SK-N-SH (cell line): Measurements from ENCODE around the gene FGF22. TPM values are rescaled to one million over a fixed set of nuclear protein-coding genes. Genes with fewer than 3 reads are reported as not detected.

Experiments
- CTCF ChIA-PET: fragments of 300-600, 350-600 bp; formaldehyde crosslinking; extraction: SDS; loops from one replicate; lab custom pipeline; 2021; lab: Yijun Ruan, JAX
- POLR2A ChIA-PET: fragments of 350-600 bp; sonication (Branson Sonifier 250); formaldehyde crosslinking; extraction: SDS; loops from one replicate; lab custom pipeline; 2020; ENCODE audit warnings: antibody characterized with exemption, inconsistent platforms; lab: Yijun Ruan, JAX
- DNase-seq: peaks from one replicate; pipeline ENCODE4 v3.0.0; 2012
- H2AFZ ChIP-seq: fragments of 200-600 bp; sonication (generic); 2 replicates; pipeline ENCODE4 v1.8.1; 2016; ENCODE audit warnings: antibody characterized with exemption, mild to moderate bottlenecking, low read depth
- H3F3A ChIP-seq: fragments of 200-600 bp; sonication (generic); replicated peaks from 2 replicates; pipeline ENCODE3; 2016; ENCODE audit warnings: antibody characterized with exemption, mild to moderate bottlenecking; ENCODE audit not compliant: insufficient read depth
- H3K27ac ChIP-seq, 2 experiments: fragments of 200-500 bp in 1 of 2; fragments of 200-600 bp in 1 of 2; sonication (Bioruptor generic) in 1 of 2; sonication (generic), shearing (Covaris generic) in 1 of 2; 2 replicates each; pipeline versions ENCODE4 v1.5.1 to v1.6.1; 2014 to 2016; ENCODE audit warnings: low read depth in 2 of 2, inconsistent platforms in 1 of 2, low read length in 1 of 2, mild to moderate bottlenecking in 1 of 2, mixed read lengths in 1 of 2
- H3K27me3 ChIP-seq: fragments of 200-600 bp; sonication (generic), shearing (Covaris generic); 2 replicates; pipeline ENCODE4 v1.6.1; 2016; ENCODE audit warnings: mixed run types; ENCODE audit not compliant: insufficient read depth
- H3K36me3 ChIP-seq, 2 experiments: fragments of 200-500 bp in 1 of 2; fragments of 200-600 bp in 1 of 2; sonication (Bioruptor generic) in 1 of 2; sonication (generic) in 1 of 2; replicated peaks in 1 of 2; 2 replicates each; pipeline versions ENCODE3 to v1.5.1; 2014 to 2016; ENCODE audit warnings: low read length in 1 of 2, mild to moderate bottlenecking in 1 of 2; ENCODE audit not compliant: insufficient read depth in 2 of 2, control insufficient read depth in 1 of 2
- H3K4me1 ChIP-seq, 2 experiments: fragments of 200-500 bp in 1 of 2; fragments of 200-600 bp in 1 of 2; sonication (Bioruptor generic) in 1 of 2; sonication (generic), shearing (Covaris generic) in 1 of 2; 2 replicates each; pipeline versions ENCODE4 v1.5.1 to v1.6.1; 2014 to 2016; ENCODE audit warnings: low read depth in 1 of 2, low read length in 1 of 2, mixed run types in 1 of 2; ENCODE audit not compliant: insufficient read depth in 2 of 2, control insufficient read depth in 1 of 2
- H3K4me2 ChIP-seq: fragments of 200-600 bp; sonication (generic), shearing (Covaris generic); 2 replicates; pipeline ENCODE4 v1.6.1; 2017; ENCODE audit warnings: mixed run types
- H3K4me3 ChIP-seq, 2 experiments: fragments of 200-500 bp in 1 of 2; fragments of 200-600 bp in 1 of 2; sonication (Bioruptor generic) in 1 of 2; sonication (generic), shearing (Covaris generic) in 1 of 2; 2 replicates each; pipeline versions ENCODE4 v1.5.1 to v1.8.1; 2014 to 2016; ENCODE audit warnings: low read depth in 2 of 2, inconsistent platforms in 1 of 2, low read length in 1 of 2, mild to moderate bottlenecking in 1 of 2, mixed read lengths in 1 of 2, moderate library complexity in 1 of 2
- H3K79me2 ChIP-seq: fragments of 200-600 bp; sonication (generic); 2 replicates; pipeline ENCODE4 v1.8.1; 2017; ENCODE audit warnings: mild to moderate bottlenecking; ENCODE audit not compliant: insufficient read depth
- H3K9ac ChIP-seq: fragments of 200-600 bp; sonication (generic); 2 replicates; pipeline ENCODE4 v1.6.1; 2017; ENCODE audit warnings: mixed run types
- H3K9me2 ChIP-seq: fragments of 200-600 bp; sonication (generic); 2 replicates; pipeline ENCODE4 v1.6.1; 2017; ENCODE audit warnings: mixed run types
- H3K9me3 ChIP-seq: fragments of 200-600 bp; sonication (generic); 2 replicates; pipeline ENCODE4 v1.6.1; 2017; ENCODE audit warnings: mixed run types, mild to moderate bottlenecking, moderate library complexity
- H4K20me1 ChIP-seq: fragments of 200-600 bp; sonication (generic); 2 replicates; pipeline ENCODE4 v1.6.1; 2017; ENCODE audit warnings: mild to moderate bottlenecking, mixed run types; ENCODE audit not compliant: insufficient read depth
- ELF1 ChIP-seq: IDR thresholded peaks from 2 replicates; pipeline ENCODE4 v1.4.0; 2012
- EP300 ChIP-seq, 2 experiments: IDR thresholded peaks; 2 replicates each; pipeline versions ENCODE4 v1.4.0 to v1.6.1; 2012; ENCODE audit warnings: borderline replicate concordance in 1 of 2, low read depth in 1 of 2, low read length in 1 of 2
- EZH2phosphoT487 ChIP-seq: fragments of 200-600 bp; sonication (generic); IDR thresholded peaks from 2 replicates; pipeline ENCODE4 v1.6.1; 2017; ENCODE audit warnings: low read depth, mixed run types, mild to moderate bottlenecking, antibody characterized with exemption, moderate library complexity, borderline replicate concordance
- FOSL2 ChIP-seq: IDR thresholded peaks from 2 replicates; pipeline ENCODE4 v1.4.0; 2012; ENCODE audit warnings: low read depth, mild to moderate bottlenecking, moderate library complexity, borderline replicate concordance
- FOXJ3 ChIP-seq: sonication (generic); formaldehyde crosslinking; IDR thresholded peaks from 2 replicates; pipeline ENCODE4 v1.5.1; 2020; ENCODE audit warnings: mild to moderate bottlenecking, missing genetic modification reagents
- FOXM1 ChIP-seq: IDR thresholded peaks from 2 replicates; pipeline ENCODE4 v1.4.0; 2012; ENCODE audit warnings: low read depth, mild to moderate bottlenecking
- GABPA ChIP-seq: IDR thresholded peaks from 2 replicates; pipeline ENCODE4 v1.4.0; 2012; ENCODE audit warnings: low read depth, mild to moderate bottlenecking
- GATA2 ChIP-seq: sonication (generic); formaldehyde crosslinking; IDR thresholded peaks from 2 replicates; pipeline ENCODE4 v1.5.0; 2020; ENCODE audit warnings: mild to moderate bottlenecking, missing genetic modification reagents
- JUND ChIP-seq: IDR thresholded peaks from 2 replicates; pipeline ENCODE4 v1.4.0; 2012
- MXI1 ChIP-seq: IDR thresholded peaks from 2 replicates; pipeline ENCODE4 v1.6.1; 2012; ENCODE audit warnings: mild to moderate bottlenecking, low read depth, low read length, improper control_type of control experiment
- RXRA ChIP-seq: IDR thresholded peaks from 2 replicates; pipeline ENCODE4 v1.4.0; 2012; ENCODE audit warnings: low read depth, mild to moderate bottlenecking, borderline replicate concordance
- SIN3A ChIP-seq: IDR thresholded peaks from 2 replicates; pipeline ENCODE4 v1.6.1; 2012; ENCODE audit warnings: low read depth, mild to moderate bottlenecking, low read length, moderate library complexity, borderline replicate concordance
- TAF1 ChIP-seq: IDR thresholded peaks from 2 replicates; pipeline ENCODE4 v1.6.1; 2012; ENCODE audit warnings: low read depth, mild to moderate bottlenecking, low read length, moderate library complexity, borderline replicate concordance
- TCF12 ChIP-seq: IDR thresholded peaks from 2 replicates; pipeline ENCODE4 v1.4.0; 2012
- TEAD4 ChIP-seq: IDR thresholded peaks from 2 replicates; pipeline ENCODE4 v1.4.0; 2012; ENCODE audit warnings: mild to moderate bottlenecking, borderline replicate concordance; ENCODE audit not compliant: insufficient read depth
- YY1 ChIP-seq: IDR thresholded peaks from 2 replicates; pipeline ENCODE4 v1.4.0; 2012; ENCODE audit warnings: low read depth, mild to moderate bottlenecking
- WGBS: methylation state at CpG from one replicate; pipeline ENCODE4 v1.1.6; 2017; ENCODE audit warnings: low lambda C conversion rate; 5-methylcytosine and 5-hydroxymethylcytosine counted together
- polyA plus RNA-seq, 3 experiments: library from polyadenylated mRNA; depleted of rRNA; stranded (reverse); fragments of >200 nt; gene quantifications; 2 replicates each; pipeline ENCODE4 v1.2.3, GENCODE V29; 2012
- TF ChIP-seq, protein P1 (sequence below): IDR thresholded peaks from 2 replicates; pipeline ENCODE4; 2012
- TF ChIP-seq, protein P2 (sequence below): IDR thresholded peaks from 2 replicates; pipeline ENCODE4 v1.6.1; 2012; ENCODE audit warnings: mild to moderate bottlenecking, low read depth, low read length, moderate library complexity

FGF22 gene
- polyA plus RNA-seq, 1 of the 3 experiments (the other 2 are of a cell fraction) = 0.62 TPM

DNA sequence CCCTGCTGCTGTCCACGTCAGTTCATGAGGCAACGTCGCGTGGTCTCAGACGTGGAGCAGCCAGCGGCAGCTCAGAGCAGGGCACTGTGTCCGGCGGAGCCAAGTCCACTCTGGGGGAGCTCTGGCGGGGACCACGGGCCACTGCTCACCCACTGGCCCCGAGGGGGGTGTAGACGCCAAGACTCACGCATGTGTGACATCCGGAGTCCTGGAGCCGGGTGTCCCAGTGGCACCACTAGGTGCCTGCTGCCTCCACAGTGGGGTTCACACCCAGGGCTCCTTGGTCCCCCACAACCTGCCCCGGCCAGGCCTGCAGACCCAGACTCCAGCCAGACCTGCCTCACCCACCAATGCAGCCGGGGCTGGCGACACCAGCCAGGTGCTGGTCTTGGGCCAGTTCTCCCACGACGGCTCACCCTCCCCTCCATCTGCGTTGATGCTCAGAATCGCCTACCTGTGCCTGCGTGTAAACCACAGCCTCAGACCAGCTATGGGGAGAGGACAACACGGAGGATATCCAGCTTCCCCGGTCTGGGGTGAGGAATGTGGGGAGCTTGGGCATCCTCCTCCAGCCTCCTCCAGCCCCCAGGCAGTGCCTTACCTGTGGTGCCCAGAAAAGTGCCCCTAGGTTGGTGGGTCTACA, 43.1 kb downstream of the FGF22 start:
- H3K9me3 ChIP-seq = no peaks in the 10 kb centered on the region
- peaks cover 19% of the 10 kb centered on the region for H3K79me2 ChIP-seq
- no peak overlapping the region for H3K9ac ChIP-seq
- H4K20me1 ChIP-seq = no peaks in the 10 kb centered on the region
- peaks cover 0 to 3% of the 10 kb centered on the region in 2 experiments for H3K36me3 ChIP-seq
- no peak overlapping the region for H3K4me2 ChIP-seq
- no peaks in the 10 kb centered on the region for H3K27me3 ChIP-seq
- no peak for DNase-seq
- CTCF ChIA-PET = interaction anchor here (0.9 kb wide), 1 partner anchor 25 kb away, joined by 5 read pairs; no protein-coding TSS in a partner anchor
- H3K4me1 ChIP-seq = peaks cover 4 to 12% of the 10 kb centered on the region in 2 experiments; a peak in 3 of 4 replicates
- H2AFZ ChIP-seq = no peak overlapping the region
- peaks cover 5% of the 10 kb centered on the region for H3F3A ChIP-seq
- WGBS = 100% methylated on average over 5 of the region's 25 CpGs
- no peak overlapping the region for H3K4me3 ChIP-seq
- POLR2A ChIA-PET = no interaction called here
- H3K27ac ChIP-seq = no peak overlapping the region
- TF ChIP-seq RXRA (no peak), GABPA (no peak), TCF12 (no peak), MXI1 (no peak), SIN3A (no peak), FOXM1 (no peak), GATA2 (CRISPR knock-in tag) (no peak), EZH2phosphoT487 (no peak), FOSL2 (no peak), EP300 (IDR thresholded peaks at IDR 0.05; ENCODE audit: borderline replicate concordance in 1 of 2, low read depth in 1 of 2, low read length in 1 of 2) (no peak), JUND (no peak), TEAD4 (no peak), FOXJ3 (CRISPR knock-in tag) (no peak), TAF1 (no peak), ELF1 (no peak), YY1 (no peak)
- TF ChIP-seq, protein P1, sequence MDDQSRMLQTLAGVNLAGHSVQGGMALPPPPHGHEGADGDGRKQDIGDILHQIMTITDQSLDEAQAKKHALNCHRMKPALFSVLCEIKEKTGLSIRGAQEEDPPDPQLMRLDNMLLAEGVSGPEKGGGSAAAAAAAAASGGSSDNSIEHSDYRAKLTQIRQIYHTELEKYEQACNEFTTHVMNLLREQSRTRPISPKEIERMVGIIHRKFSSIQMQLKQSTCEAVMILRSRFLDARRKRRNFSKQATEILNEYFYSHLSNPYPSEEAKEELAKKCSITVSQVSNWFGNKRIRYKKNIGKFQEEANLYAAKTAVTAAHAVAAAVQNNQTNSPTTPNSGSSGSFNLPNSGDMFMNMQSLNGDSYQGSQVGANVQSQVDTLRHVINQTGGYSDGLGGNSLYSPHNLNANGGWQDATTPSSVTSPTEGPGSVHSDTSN = no peak
- TF ChIP-seq, protein P2, sequence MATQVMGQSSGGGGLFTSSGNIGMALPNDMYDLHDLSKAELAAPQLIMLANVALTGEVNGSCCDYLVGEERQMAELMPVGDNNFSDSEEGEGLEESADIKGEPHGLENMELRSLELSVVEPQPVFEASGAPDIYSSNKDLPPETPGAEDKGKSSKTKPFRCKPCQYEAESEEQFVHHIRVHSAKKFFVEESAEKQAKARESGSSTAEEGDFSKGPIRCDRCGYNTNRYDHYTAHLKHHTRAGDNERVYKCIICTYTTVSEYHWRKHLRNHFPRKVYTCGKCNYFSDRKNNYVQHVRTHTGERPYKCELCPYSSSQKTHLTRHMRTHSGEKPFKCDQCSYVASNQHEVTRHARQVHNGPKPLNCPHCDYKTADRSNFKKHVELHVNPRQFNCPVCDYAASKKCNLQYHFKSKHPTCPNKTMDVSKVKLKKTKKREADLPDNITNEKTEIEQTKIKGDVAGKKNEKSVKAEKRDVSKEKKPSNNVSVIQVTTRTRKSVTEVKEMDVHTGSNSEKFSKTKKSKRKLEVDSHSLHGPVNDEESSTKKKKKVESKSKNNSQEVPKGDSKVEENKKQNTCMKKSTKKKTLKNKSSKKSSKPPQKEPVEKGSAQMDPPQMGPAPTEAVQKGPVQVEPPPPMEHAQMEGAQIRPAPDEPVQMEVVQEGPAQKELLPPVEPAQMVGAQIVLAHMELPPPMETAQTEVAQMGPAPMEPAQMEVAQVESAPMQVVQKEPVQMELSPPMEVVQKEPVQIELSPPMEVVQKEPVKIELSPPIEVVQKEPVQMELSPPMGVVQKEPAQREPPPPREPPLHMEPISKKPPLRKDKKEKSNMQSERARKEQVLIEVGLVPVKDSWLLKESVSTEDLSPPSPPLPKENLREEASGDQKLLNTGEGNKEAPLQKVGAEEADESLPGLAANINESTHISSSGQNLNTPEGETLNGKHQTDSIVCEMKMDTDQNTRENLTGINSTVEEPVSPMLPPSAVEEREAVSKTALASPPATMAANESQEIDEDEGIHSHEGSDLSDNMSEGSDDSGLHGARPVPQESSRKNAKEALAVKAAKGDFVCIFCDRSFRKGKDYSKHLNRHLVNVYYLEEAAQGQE = no peak
- no peaks in the 10 kb centered on the region for H3K9me2 ChIP-seq
